GM23338 (cell line): ENCODE data around the gene HGF. TPM values are rescaled to one million over a fixed set of nuclear protein-coding genes. Genes with fewer than 3 reads are reported as not detected.

Source experiments
- ATAC-seq: fragments of 200-7000 bp; cut with Tn5 transposase; 3 replicates; pipeline ENCODE4 v1.9.1; 2020
- DNase-seq: peaks from one replicate; pipeline ENCODE4 v3.0.0-alpha.2; 2015; ENCODE audit warnings: low spot score
- H2AFZ ChIP-seq: fragments of 200-600 bp; sonication (generic); 2 replicates; pipeline ENCODE4 v1.8.0; 2016; ENCODE audit warnings: antibody characterized with exemption, mild to moderate bottlenecking, moderate library complexity
- H3F3A ChIP-seq: fragments of 200-600 bp; sonication (generic); replicated peaks from 2 replicates; pipeline ENCODE4 v1.8.0; 2017; ENCODE audit warnings: antibody characterized with exemption, mixed run types, low read depth
- H3K27ac ChIP-seq: fragments of 200-600 bp; sonication (generic); 2 replicates; pipeline ENCODE4 v1.6.1; 2016; ENCODE audit warnings: low read depth
- H3K27me3 ChIP-seq: fragments of 200-600 bp; sonication (generic); 2 replicates; pipeline ENCODE4 v1.8.0; 2016; ENCODE audit warnings: mild to moderate bottlenecking, mixed run types, moderate library complexity; ENCODE audit not compliant: insufficient read depth
- H3K36me3 ChIP-seq: fragments of 200-600 bp; sonication (generic); 2 replicates; pipeline ENCODE4 v1.8.0; 2016; ENCODE audit warnings: mild to moderate bottlenecking; ENCODE audit not compliant: insufficient read depth
- H3K4me1 ChIP-seq: fragments of 200-600 bp; sonication (generic); 2 replicates; pipeline ENCODE4 v1.8.0; 2016; ENCODE audit warnings: mild to moderate bottlenecking, moderate library complexity; ENCODE audit not compliant: insufficient read depth
- H3K4me2 ChIP-seq: fragments of 200-600 bp; sonication (generic); 2 replicates; pipeline ENCODE4 v1.7.1; 2017; ENCODE audit warnings: mixed run types
- H3K4me3 ChIP-seq: fragments of 200-600 bp; sonication (generic); 2 replicates; pipeline ENCODE4 v1.6.1; 2016; ENCODE audit warnings: mixed run types
- H3K79me2 ChIP-seq: fragments of 200-600 bp; sonication (generic); replicated peaks from 2 replicates; pipeline ENCODE4 v1.8.0; 2017; ENCODE audit warnings: mild to moderate bottlenecking; ENCODE audit not compliant: insufficient read depth
- H3K9me2 ChIP-seq: fragments of 200-600 bp; sonication (generic); 2 replicates; pipeline ENCODE4 v1.8.0; 2017; ENCODE audit not compliant: insufficient read depth
- H4K20me1 ChIP-seq: fragments of 200-600 bp; sonication (generic); replicated peaks from 2 replicates; pipeline ENCODE4 v1.8.0; 2017; ENCODE audit warnings: mild to moderate bottlenecking; ENCODE audit not compliant: insufficient read depth
- H3K27ac Mint-ChIP-seq: 2 replicates; pipeline ENCODE4 v1.8.0; 2020; ENCODE audit warnings: inconsistent platforms, mild to moderate bottlenecking, moderate library complexity, mixed read lengths
- H3K27me3 Mint-ChIP-seq: 3 replicates; pipeline ENCODE4 v1.8.0; 2022; ENCODE audit warnings: low read depth, mild to moderate bottlenecking, moderate library complexity, mixed read lengths, inconsistent platforms; ENCODE audit not compliant: insufficient read depth, poor library complexity
- H3K36me3 Mint-ChIP-seq: 3 replicates; pipeline ENCODE4 v1.8.0; 2021; ENCODE audit warnings: low read depth, mild to moderate bottlenecking, inconsistent platforms, moderate library complexity, mixed read lengths
- H3K4me1 Mint-ChIP-seq: 3 replicates; pipeline ENCODE4 v1.8.0; 2020; ENCODE audit warnings: mild to moderate bottlenecking, inconsistent platforms, mixed read lengths
- H3K4me3 Mint-ChIP-seq: 3 replicates; pipeline ENCODE4 v1.8.0; 2021; ENCODE audit warnings: moderate library complexity, mild to moderate bottlenecking, inconsistent platforms, mixed read lengths
- H3K9me3 Mint-ChIP-seq: 3 replicates; pipeline ENCODE4 v1.8.0; 2020; ENCODE audit warnings: moderate library complexity, mild to moderate bottlenecking, inconsistent platforms, mixed read lengths
- CREB1 ChIP-seq: fragments of 250-450 bp; sonication (Bioruptor Pico); IDR thresholded peaks from 2 replicates; pipeline ENCODE4 v1.5.0; 2020; ENCODE audit warnings: low read depth, mild to moderate bottlenecking, moderate library complexity
- EZH2 ChIP-seq: fragments of 200-600 bp; sonication (generic); IDR thresholded peaks from one replicate; pipeline ENCODE4 v1.8.0; 2017; ENCODE audit warnings: antibody characterized with exemption, mild to moderate bottlenecking, low read depth; ENCODE audit not compliant: unreplicated experiment
- EZH2phosphoT487 ChIP-seq: fragments of 200-600 bp; sonication (generic); IDR thresholded peaks from one replicate; pipeline ENCODE4 v1.8.1; 2018; ENCODE audit warnings: antibody characterized with exemption; ENCODE audit not compliant: unreplicated experiment
- JUNB ChIP-seq: IDR thresholded peaks from one replicate; pipeline ENCODE4 v1.6.1; 2016; ENCODE audit warnings: antibody characterized with exemption; ENCODE audit not compliant: unreplicated experiment
- NANOG ChIP-seq: IDR thresholded peaks from 2 replicates; pipeline ENCODE4 v1.6.1; 2016; ENCODE audit warnings: antibody characterized with exemption, borderline replicate concordance
- POLR2AphosphoS5 ChIP-seq: IDR thresholded peaks from 2 replicates; pipeline ENCODE4 v1.6.1; 2016; ENCODE audit warnings: antibody characterized with exemption, low read depth
- REST ChIP-seq: IDR thresholded peaks from one replicate; pipeline ENCODE4 v1.6.1; 2018; ENCODE audit warnings: antibody characterized with exemption; ENCODE audit not compliant: unreplicated experiment
- STAT1 ChIP-seq: IDR thresholded peaks from one replicate; pipeline ENCODE4 v1.6.1; 2016; ENCODE audit warnings: antibody characterized with exemption; ENCODE audit not compliant: unreplicated experiment
- ZNF114 ChIP-seq: fragments of 250-450 bp; sonication (Bioruptor Pico); IDR thresholded peaks from 2 replicates; pipeline ENCODE4 v1.5.0; 2020; ENCODE audit warnings: mild to moderate bottlenecking, moderate library complexity
- ZNF331 ChIP-seq: fragments of 250-450 bp; sonication (Bioruptor Pico); IDR thresholded peaks from 2 replicates; pipeline ENCODE4 v1.5.0; 2020; ENCODE audit warnings: low read depth, mild to moderate bottlenecking, moderate library complexity
- polyA plus RNA-seq: library from polyadenylated mRNA; unstranded; fragments of >200 nt; fragmentation: Nextera tagmentation; extraction: Ambion mirVana; gene quantifications from 2 replicates; pipeline ENCODE4 v1.2.1, GENCODE V29; 2016
- total RNA-seq: library from RNA; depleted of rRNA; stranded (reverse); fragments of >200 nt; shearing (Covaris generic); gene quantifications from 2 replicates; pipeline ENCODE4 v1.2.3, GENCODE V29; 2014
- TF ChIP-seq, protein P1 (sequence below): IDR thresholded peaks from 2 replicates; pipeline ENCODE4 v1.6.1; 2016; ENCODE audit warnings: antibody characterized with exemption
- TF ChIP-seq, protein P2 (sequence below), 2 experiments: fragments of 200-600 bp in 1 of 2; sonication (generic) in 1 of 2; conservative IDR thresholded peaks; 2 replicates each; pipeline versions ENCODE4 v1.5.1 to v1.6.1; 2016 to 2017; ENCODE audit warnings: antibody characterized with exemption in 2 of 2, low read depth in 2 of 2, mild to moderate bottlenecking in 2 of 2, moderate library complexity in 1 of 2
- TF ChIP-seq, protein P3 (sequence below): fragments of 250-450 bp; sonication (Bioruptor Pico); IDR thresholded peaks from 2 replicates; pipeline ENCODE4 v1.5.0; 2020; ENCODE audit warnings: mild to moderate bottlenecking, moderate library complexity

Gene HGF
- total and polyA plus RNA-seq, 2 experiments from 2014 or later, result 0.24 to 1.1 TPM

GRCh38 chr7:81740403-81740802 lies 29.4 kb downstream of the HGF start:
- no peaks in the 10 kb centered on the region for H3K79me2 ChIP-seq
- ATAC-seq (no peak), DNase-seq (no peak)
- H3K27me3 ChIP-seq, result no peaks in the 10 kb centered on the region
- no peak overlapping the region for H3K4me2 ChIP-seq
- H3K27ac ChIP-seq, result no peak overlapping the region
- no peaks in the 10 kb centered on the region for H3F3A ChIP-seq
- no peaks in the 10 kb centered on the region for H3K4me1 ChIP-seq
- no peaks in the 10 kb centered on the region for H3K36me3 ChIP-seq
- no peaks in the 10 kb centered on the region for H3K9me2 ChIP-seq
- TF ChIP-seq NANOG, result no peak
- no peak for TF ChIP-seq EZH2
- no peak for TF ChIP-seq EZH2phosphoT487
- TF ChIP-seq STAT1, result no peak
- TF ChIP-seq, protein P1, sequence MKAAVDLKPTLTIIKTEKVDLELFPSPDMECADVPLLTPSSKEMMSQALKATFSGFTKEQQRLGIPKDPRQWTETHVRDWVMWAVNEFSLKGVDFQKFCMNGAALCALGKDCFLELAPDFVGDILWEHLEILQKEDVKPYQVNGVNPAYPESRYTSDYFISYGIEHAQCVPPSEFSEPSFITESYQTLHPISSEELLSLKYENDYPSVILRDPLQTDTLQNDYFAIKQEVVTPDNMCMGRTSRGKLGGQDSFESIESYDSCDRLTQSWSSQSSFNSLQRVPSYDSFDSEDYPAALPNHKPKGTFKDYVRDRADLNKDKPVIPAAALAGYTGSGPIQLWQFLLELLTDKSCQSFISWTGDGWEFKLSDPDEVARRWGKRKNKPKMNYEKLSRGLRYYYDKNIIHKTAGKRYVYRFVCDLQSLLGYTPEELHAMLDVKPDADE, result no peak
- no peak for TF ChIP-seq JUNB
- no peak for TF ChIP-seq POLR2AphosphoS5
- TF ChIP-seq, protein P2, sequence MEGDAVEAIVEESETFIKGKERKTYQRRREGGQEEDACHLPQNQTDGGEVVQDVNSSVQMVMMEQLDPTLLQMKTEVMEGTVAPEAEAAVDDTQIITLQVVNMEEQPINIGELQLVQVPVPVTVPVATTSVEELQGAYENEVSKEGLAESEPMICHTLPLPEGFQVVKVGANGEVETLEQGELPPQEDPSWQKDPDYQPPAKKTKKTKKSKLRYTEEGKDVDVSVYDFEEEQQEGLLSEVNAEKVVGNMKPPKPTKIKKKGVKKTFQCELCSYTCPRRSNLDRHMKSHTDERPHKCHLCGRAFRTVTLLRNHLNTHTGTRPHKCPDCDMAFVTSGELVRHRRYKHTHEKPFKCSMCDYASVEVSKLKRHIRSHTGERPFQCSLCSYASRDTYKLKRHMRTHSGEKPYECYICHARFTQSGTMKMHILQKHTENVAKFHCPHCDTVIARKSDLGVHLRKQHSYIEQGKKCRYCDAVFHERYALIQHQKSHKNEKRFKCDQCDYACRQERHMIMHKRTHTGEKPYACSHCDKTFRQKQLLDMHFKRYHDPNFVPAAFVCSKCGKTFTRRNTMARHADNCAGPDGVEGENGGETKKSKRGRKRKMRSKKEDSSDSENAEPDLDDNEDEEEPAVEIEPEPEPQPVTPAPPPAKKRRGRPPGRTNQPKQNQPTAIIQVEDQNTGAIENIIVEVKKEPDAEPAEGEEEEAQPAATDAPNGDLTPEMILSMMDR (conservative IDR thresholded peaks at IDR 0.05; ENCODE audit: low read depth in 2 of 2), result no peak
- TF ChIP-seq ZNF114 (CRISPR knock-in tag), result no peak
- no peak for TF ChIP-seq ZNF331
- TF ChIP-seq CREB1, result no peak
- TF ChIP-seq, protein P3, sequence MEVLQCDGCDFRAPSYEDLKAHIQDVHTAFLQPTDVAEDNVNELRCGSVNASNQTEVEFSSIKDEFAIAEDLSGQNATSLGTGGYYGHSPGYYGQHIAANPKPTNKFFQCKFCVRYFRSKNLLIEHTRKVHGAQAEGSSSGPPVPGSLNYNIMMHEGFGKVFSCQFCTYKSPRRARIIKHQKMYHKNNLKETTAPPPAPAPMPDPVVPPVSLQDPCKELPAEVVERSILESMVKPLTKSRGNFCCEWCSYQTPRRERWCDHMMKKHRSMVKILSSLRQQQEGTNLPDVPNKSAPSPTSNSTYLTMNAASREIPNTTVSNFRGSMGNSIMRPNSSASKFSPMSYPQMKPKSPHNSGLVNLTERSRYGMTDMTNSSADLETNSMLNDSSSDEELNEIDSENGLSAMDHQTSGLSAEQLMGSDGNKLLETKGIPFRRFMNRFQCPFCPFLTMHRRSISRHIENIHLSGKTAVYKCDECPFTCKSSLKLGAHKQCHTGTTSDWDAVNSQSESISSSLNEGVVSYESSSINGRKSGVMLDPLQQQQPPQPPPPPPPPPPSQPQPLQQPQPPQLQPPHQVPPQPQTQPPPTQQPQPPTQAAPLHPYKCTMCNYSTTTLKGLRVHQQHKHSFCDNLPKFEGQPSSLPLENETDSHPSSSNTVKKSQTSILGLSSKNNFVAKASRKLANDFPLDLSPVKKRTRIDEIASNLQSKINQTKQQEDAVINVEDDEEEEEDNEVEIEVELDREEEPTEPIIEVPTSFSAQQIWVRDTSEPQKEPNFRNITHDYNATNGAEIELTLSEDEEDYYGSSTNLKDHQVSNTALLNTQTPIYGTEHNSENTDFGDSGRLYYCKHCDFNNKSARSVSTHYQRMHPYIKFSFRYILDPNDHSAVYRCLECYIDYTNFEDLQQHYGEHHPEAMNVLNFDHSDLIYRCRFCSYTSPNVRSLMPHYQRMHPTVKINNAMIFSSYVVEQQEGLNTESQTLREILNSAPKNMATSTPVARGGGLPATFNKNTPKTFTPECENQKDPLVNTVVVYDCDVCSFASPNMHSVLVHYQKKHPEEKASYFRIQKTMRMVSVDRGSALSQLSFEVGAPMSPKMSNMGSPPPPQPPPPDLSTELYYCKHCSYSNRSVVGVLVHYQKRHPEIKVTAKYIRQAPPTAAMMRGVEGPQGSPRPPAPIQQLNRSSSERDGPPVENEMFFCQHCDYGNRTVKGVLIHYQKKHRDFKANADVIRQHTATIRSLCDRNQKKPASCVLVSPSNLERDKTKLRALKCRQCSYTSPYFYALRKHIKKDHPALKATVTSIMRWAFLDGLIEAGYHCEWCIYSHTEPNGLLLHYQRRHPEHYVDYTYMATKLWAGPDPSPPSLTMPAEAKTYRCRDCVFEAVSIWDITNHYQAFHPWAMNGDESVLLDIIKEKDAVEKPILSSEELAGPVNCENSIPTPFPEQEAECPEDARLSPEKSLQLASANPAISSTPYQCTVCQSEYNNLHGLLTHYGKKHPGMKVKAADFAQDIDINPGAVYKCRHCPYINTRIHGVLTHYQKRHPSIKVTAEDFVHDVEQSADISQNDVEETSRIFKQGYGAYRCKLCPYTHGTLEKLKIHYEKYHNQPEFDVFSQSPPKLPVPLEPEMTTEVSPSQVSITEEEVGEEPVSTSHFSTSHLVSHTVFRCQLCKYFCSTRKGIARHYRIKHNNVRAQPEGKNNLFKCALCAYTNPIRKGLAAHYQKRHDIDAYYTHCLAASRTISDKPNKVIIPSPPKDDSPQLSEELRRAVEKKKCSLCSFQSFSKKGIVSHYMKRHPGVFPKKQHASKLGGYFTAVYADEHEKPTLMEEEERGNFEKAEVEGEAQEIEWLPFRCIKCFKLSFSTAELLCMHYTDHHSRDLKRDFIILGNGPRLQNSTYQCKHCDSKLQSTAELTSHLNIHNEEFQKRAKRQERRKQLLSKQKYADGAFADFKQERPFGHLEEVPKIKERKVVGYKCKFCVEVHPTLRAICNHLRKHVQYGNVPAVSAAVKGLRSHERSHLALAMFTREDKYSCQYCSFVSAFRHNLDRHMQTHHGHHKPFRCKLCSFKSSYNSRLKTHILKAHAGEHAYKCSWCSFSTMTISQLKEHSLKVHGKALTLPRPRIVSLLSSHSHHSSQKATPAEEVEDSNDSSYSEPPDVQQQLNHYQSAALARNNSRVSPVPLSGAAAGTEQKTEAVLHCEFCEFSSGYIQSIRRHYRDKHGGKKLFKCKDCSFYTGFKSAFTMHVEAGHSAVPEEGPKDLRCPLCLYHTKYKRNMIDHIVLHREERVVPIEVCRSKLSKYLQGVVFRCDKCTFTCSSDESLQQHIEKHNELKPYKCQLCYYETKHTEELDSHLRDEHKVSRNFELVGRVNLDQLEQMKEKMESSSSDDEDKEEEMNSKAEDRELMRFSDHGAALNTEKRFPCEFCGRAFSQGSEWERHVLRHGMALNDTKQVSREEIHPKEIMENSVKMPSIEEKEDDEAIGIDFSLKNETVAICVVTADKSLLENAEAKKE (CRISPR knock-in tag), result no peak
- no peak for TF ChIP-seq REST
- Mint-ChIP-seq H3K4me3 (no peak overlapping the region), H3K4me1 (peaks cover 4% of the 10 kb centered on the region; the same call in 1 of the 3 replicates), H3K9me3 (no peaks in the 10 kb centered on the region), H3K27me3 (no peaks in the 10 kb centered on the region), H3K27ac (no peak overlapping the region), H3K36me3 (no peaks in the 10 kb centered on the region)
- H3K4me3 ChIP-seq, result no peak overlapping the region
- no peak overlapping the region for H2AFZ ChIP-seq
- H4K20me1 ChIP-seq, result no peaks in the 10 kb centered on the region
